HepG2 (cell line): ENCODE results near the gene FGD5. TPM values are rescaled to one million over a fixed set of nuclear protein-coding genes. Genes with fewer than 3 reads are reported as not detected.

Source experiments
- ATAC-seq: fragments of 200-7000 bp; cut with Tn5 transposase; 3 replicates; pipeline ENCODE4 v1.9.1; 2020; ENCODE audit warnings: mild to moderate bottlenecking, moderate library complexity
- BruUV-seq: library from RNA; stranded (reverse); fragments of 400-500 nt; replicated peaks from 2 replicates; lab custom pipeline; 2021; lab: Mats Ljungman, UMichigan
- CTCF ChIA-PET: fragments of 300-600 bp; formaldehyde crosslinking; extraction: SDS; loops from one replicate; lab custom pipeline; 2021; ENCODE audit warnings: low total read pairs, inconsistent platforms, low intra/inter-chr PET ratio; lab: Yijun Ruan, JAX
- POLR2A ChIA-PET: fragments of 350-600 bp; sonication (Branson Sonifier 250); formaldehyde crosslinking; loops from one replicate; lab custom pipeline; 2020; ENCODE audit warnings: antibody characterized with exemption, inconsistent platforms; lab: Yijun Ruan, JAX
- DNase-seq: peaks from one replicate; pipeline ENCODE4 v3.0.0-alpha.2; 2015; ENCODE audit warnings: low spot score
- FAIRE-seq: peaks from 3 replicates; lab custom pipeline; 2011; peaks lifted over from hg19 to GRCh38; lab: Jason Lieb, UNC
- H2AFZ ChIP-seq: one replicate; pipeline ENCODE4 v1.6.1; 2011; ENCODE audit warnings: low read length, inconsistent platforms
- H3K27ac ChIP-seq: fragments of 300-600 bp; 3 replicates; pipeline ENCODE4 v1.8.0; 2011; ENCODE audit warnings: mixed run types, mild to moderate bottlenecking, mixed read lengths, low read length, inconsistent platforms; ENCODE audit not compliant: insufficient read depth; ENCODE audit errors: extremely low read length
- H3K27me3 ChIP-seq, 2 experiments: fragments of 200-600 bp in 1 of 2; 2 replicates in 1 of 2; 3 replicates in 1 of 2; pipeline versions ENCODE4 v1.6.0 to v1.8.0; 2011; ENCODE audit warnings: low read length in 2 of 2, mild to moderate bottlenecking in 2 of 2, moderate library complexity in 2 of 2, inconsistent platforms in 1 of 2; ENCODE audit not compliant: insufficient read depth in 2 of 2, control insufficient read depth in 1 of 2
- H3K36me3 ChIP-seq, 2 experiments: fragments of 200-600 bp in 1 of 2; replicated peaks in 1 of 2; 2 replicates in 1 of 2; 3 replicates in 1 of 2; pipeline versions ENCODE4 v1.5.1 to v1.8.0; 2011; ENCODE audit warnings: low read length in 2 of 2, inconsistent platforms in 1 of 2; ENCODE audit not compliant: insufficient read depth in 2 of 2, control insufficient read depth in 1 of 2
- H3K4me1 ChIP-seq: 2 replicates; pipeline ENCODE4 v1.5.1; 2012; ENCODE audit warnings: low read length, inconsistent platforms; ENCODE audit not compliant: insufficient read depth
- H3K4me2 ChIP-seq: 2 replicates; pipeline ENCODE4 v1.6.0; 2011; ENCODE audit warnings: low read depth, low read length, inconsistent platforms
- H3K4me3 ChIP-seq, 3 experiments: fragments of 200-600 bp in 1 of 3; sonication (generic), shearing (Covaris generic) in 1 of 3; replicated peaks in 1 of 3; 2 replicates each; pipeline ENCODE4 v1.5.1; 2011 to 2016; ENCODE audit warnings: low read length in 3 of 3, inconsistent platforms in 2 of 3, low read depth in 2 of 3, mild to moderate bottlenecking in 2 of 3, control low read depth in 1 of 3, mixed read lengths in 1 of 3; ENCODE audit not compliant: insufficient read depth in 1 of 3
- H3K79me2 ChIP-seq: one replicate; pipeline ENCODE4 v1.6.1; 2011; ENCODE audit warnings: low read length, inconsistent platforms; ENCODE audit not compliant: insufficient read depth
- H3K9ac ChIP-seq: 2 replicates; pipeline ENCODE4 v1.6.0; 2011; ENCODE audit warnings: mild to moderate bottlenecking, low read depth, low read length, inconsistent platforms; ENCODE audit not compliant: insufficient read depth
- H3K9me3 ChIP-seq: 2 replicates; pipeline ENCODE4 v1.5.1; 2012; ENCODE audit warnings: mild to moderate bottlenecking, low read length
- H4K20me1 ChIP-seq: 2 replicates; pipeline ENCODE4 v1.6.0; 2011; ENCODE audit warnings: inconsistent platforms, mild to moderate bottlenecking, low read length, moderate library complexity; ENCODE audit not compliant: insufficient read depth
- CCAR2 ChIP-seq: fragments of 200-400 bp; formaldehyde crosslinking; optimal IDR thresholded peaks from 2 replicates; pipeline ENCODE3; 2018; ENCODE audit warnings: low read depth, mild to moderate bottlenecking, low read length, moderate library complexity
- GMEB2 ChIP-seq: IDR thresholded peaks from 2 replicates; pipeline ENCODE4 v1.6.1; 2016; ENCODE audit warnings: missing biosample characterization, missing genetic modification reagents, low read depth
- IKZF4 ChIP-seq: sonication (generic); formaldehyde crosslinking; IDR thresholded peaks from 2 replicates; pipeline ENCODE4 v1.5.1; 2020; ENCODE audit warnings: borderline replicate concordance, mild to moderate bottlenecking, low read depth, missing genetic modification reagents; ENCODE audit errors: not compliant biosample characterization
- KLF15 ChIP-seq: sonication (generic); formaldehyde crosslinking; IDR thresholded peaks from 2 replicates; pipeline ENCODE4 v1.8.1; 2023; ENCODE audit warnings: borderline replicate concordance, mild to moderate bottlenecking, inconsistent platforms, missing genetic modification reagents, mixed read lengths
- NPAS2 ChIP-seq: sonication (generic); formaldehyde crosslinking; IDR thresholded peaks from 2 replicates; pipeline ENCODE4 v1.8.0; 2022; ENCODE audit warnings: mild to moderate bottlenecking, missing genetic modification reagents, borderline replicate concordance
- SP4 ChIP-seq: sonication (generic); formaldehyde crosslinking; IDR thresholded peaks from 2 replicates; pipeline ENCODE4 v1.8.1; 2023; ENCODE audit warnings: mild to moderate bottlenecking, missing genetic modification reagents
- TRIM24 ChIP-seq: sonication (generic); formaldehyde crosslinking; IDR thresholded peaks from 2 replicates; pipeline ENCODE4 v1.8.0; 2022; ENCODE audit warnings: mild to moderate bottlenecking, missing genetic modification reagents
- ZKSCAN1 ChIP-seq: fragments of 150-350 bp; IDR thresholded peaks from 2 replicates; pipeline ENCODE4 v1.6.1; 2014; ENCODE audit warnings: low read length
- ZNF276 ChIP-seq: sonication (generic); formaldehyde crosslinking; IDR thresholded peaks from 2 replicates; pipeline ENCODE4 v1.4.0; 2020; ENCODE audit warnings: mild to moderate bottlenecking, low read depth, missing genetic modification reagents
- ZNF563 ChIP-seq: sonication (generic); formaldehyde crosslinking; IDR thresholded peaks from 2 replicates; pipeline ENCODE4 v1.8.0; 2022; ENCODE audit warnings: mild to moderate bottlenecking, moderate library complexity, missing genetic modification reagents
- ZNF780A ChIP-seq: sonication (generic); formaldehyde crosslinking; IDR thresholded peaks from 2 replicates; pipeline ENCODE4 v1.8.0; 2022; ENCODE audit warnings: mild to moderate bottlenecking, missing genetic modification reagents, moderate library complexity
- ZSCAN22 ChIP-seq: sonication (generic); formaldehyde crosslinking; IDR thresholded peaks from 2 replicates; pipeline ENCODE4 v1.4.0; 2020; ENCODE audit warnings: mild to moderate bottlenecking, missing genetic modification reagents
- ZSCAN29 ChIP-seq: sonication (generic); formaldehyde crosslinking; conservative IDR thresholded peaks from 2 replicates; pipeline ENCODE4 v1.4.0; 2020; ENCODE audit warnings: mild to moderate bottlenecking, missing genetic modification reagents
- WGBS: methylation state at CpG from one replicate; pipeline ENCODE4 v1.1.6; 2017; ENCODE audit warnings: low lambda C conversion rate; 5-methylcytosine and 5-hydroxymethylcytosine counted together
- in situ Hi-C: cut with HindIII; loops from 2 replicates; pipeline ENCODE4 v1.10.0; 2017; ENCODE audit warnings: low pct_unique_long_range_greater_than_20kb; ENCODE audit not compliant: extremely low pct_ligation_motif_present
- intact Hi-C: fragments of 100-400 bp; cut with micrococcal nuclease; formaldehyde crosslinking; loops from one replicate; pipeline ENCODE4 v1.10.0; 2022; ENCODE audit not compliant: unreplicated experiment
- polyA plus RNA-seq, 8 experiments: library from polyadenylated mRNA; depleted of rRNA in 3 of 8; stranded (reverse) in 7 of 8; unstranded in 1 of 8; fragments of >200 nt; fragmentation: Illumina TruSeq in 4 of 8; extraction: Trizol in 4 of 8; gene quantifications; 2 replicates each; pipeline versions ENCODE4 v1.2.1 to v1.2.3, GENCODE V29; 2011 to 2016; ENCODE audit warnings: low read depth in 4 of 8, missing spikeins in 1 of 8, mixed read lengths in 1 of 8; ENCODE audit not compliant: insufficient read depth in 1 of 8
- total RNA-seq, 5 experiments: library from RNA; depleted of rRNA; stranded (reverse); fragments of >200 nt; fragmentation: Illumina TruSeq; extraction: Trizol; gene quantifications; 2 replicates each; pipeline ENCODE4 v1.2.3, GENCODE V29; 2016; ENCODE audit warnings: low read depth in 1 of 5
- TF ChIP-seq, protein P1 (sequence below): sonication (generic); formaldehyde crosslinking; conservative IDR thresholded peaks from 2 replicates; pipeline ENCODE4 v1.4.0; 2020; ENCODE audit warnings: mild to moderate bottlenecking, missing genetic modification reagents, moderate library complexity
- TF ChIP-seq, protein P2 (sequence below): IDR thresholded peaks from 2 replicates; pipeline ENCODE4 v1.6.1; 2016; ENCODE audit warnings: missing compliant biosample characterization, missing genetic modification reagents, borderline replicate concordance

FGD5 gene
- total and polyA plus RNA-seq, 2 of the 13 experiments (the other 11 are each of a cell fraction or from before 2014, with no cell fraction given): 0.17 TPM; not detected in 1

GRCh38 chr3:14872706-14873105, 53.9 kb downstream of the FGD5 start (continued):
- TF ChIP-seq, protein P1, sequence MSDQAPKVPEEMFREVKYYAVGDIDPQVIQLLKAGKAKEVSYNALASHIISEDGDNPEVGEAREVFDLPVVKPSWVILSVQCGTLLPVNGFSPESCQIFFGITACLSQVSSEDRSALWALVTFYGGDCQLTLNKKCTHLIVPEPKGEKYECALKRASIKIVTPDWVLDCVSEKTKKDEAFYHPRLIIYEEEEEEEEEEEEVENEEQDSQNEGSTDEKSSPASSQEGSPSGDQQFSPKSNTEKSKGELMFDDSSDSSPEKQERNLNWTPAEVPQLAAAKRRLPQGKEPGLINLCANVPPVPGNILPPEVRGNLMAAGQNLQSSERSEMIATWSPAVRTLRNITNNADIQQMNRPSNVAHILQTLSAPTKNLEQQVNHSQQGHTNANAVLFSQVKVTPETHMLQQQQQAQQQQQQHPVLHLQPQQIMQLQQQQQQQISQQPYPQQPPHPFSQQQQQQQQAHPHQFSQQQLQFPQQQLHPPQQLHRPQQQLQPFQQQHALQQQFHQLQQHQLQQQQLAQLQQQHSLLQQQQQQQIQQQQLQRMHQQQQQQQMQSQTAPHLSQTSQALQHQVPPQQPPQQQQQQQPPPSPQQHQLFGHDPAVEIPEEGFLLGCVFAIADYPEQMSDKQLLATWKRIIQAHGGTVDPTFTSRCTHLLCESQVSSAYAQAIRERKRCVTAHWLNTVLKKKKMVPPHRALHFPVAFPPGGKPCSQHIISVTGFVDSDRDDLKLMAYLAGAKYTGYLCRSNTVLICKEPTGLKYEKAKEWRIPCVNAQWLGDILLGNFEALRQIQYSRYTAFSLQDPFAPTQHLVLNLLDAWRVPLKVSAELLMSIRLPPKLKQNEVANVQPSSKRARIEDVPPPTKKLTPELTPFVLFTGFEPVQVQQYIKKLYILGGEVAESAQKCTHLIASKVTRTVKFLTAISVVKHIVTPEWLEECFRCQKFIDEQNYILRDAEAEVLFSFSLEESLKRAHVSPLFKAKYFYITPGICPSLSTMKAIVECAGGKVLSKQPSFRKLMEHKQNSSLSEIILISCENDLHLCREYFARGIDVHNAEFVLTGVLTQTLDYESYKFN (CRISPR knock-in tag): no peak
- TF ChIP-seq ZNF780A (CRISPR knock-in tag) (no peak), IKZF4 (CRISPR knock-in tag) (no peak), KLF15 (no peak), ZNF563 (CRISPR knock-in tag) (no peak), CCAR2 (no peak)
- TF ChIP-seq, all 625 proteins: peak for 0

DNA sequence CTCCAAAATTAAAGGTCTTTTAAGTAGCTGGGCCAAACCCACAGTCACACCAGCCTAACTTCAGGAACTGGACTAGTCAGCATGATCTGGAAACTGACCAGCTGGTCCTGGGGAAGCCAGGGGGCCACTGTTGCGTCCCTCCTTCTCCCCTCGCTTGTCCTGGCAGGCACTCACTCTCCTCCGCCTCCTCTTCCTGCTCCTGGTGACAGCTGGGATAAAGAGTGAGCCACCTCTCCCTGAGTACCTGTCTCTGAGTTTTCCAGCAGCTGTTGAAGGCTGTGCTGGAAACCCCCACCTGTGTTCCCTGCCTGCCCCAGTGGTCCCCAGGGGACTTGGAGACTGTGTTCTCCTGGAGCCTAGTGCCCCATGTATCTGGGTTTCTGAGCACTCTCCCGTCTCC, 56.0 kb downstream of the FGD5 start:
- in situ Hi-C loops: no loop called here
- TF ChIP-seq ZSCAN29 (CRISPR knock-in tag): no peak
- TF ChIP-seq ZSCAN22 (CRISPR knock-in tag): no peak
- no peak for TF ChIP-seq SP4 (CRISPR knock-in tag)
- TF ChIP-seq, protein P2, sequence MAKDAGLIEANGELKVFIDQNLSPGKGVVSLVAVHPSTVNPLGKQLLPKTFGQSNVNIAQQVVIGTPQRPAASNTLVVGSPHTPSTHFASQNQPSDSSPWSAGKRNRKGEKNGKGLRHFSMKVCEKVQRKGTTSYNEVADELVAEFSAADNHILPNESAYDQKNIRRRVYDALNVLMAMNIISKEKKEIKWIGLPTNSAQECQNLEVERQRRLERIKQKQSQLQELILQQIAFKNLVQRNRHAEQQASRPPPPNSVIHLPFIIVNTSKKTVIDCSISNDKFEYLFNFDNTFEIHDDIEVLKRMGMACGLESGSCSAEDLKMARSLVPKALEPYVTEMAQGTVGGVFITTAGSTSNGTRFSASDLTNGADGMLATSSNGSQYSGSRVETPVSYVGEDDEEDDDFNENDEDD (CRISPR knock-in tag): no peak
- TF ChIP-seq GMEB2 (CRISPR knock-in tag): no peak
- no peak for TF ChIP-seq ZKSCAN1
- no peak for TF ChIP-seq ZNF276 (CRISPR knock-in tag)
- TF ChIP-seq NPAS2 (CRISPR knock-in tag): no peak
- TF ChIP-seq TRIM24 (CRISPR knock-in tag): no peak

More for the DNA sequence above, 56.0 kb downstream of the FGD5 start:
- 10% methylated on average over 4 of the region's 4 CpGs for WGBS
- ATAC-seq (no peak), FAIRE-seq (no peak), DNase-seq (no peak)
- no peaks in the 10 kb centered on the region for H3K36me3 ChIP-seq
- ChIA-PET CTCF (no interaction called here), POLR2A (no interaction called here)
- H3K4me2 ChIP-seq: no peak overlapping the region
- intact Hi-C loops: no loop called here
- H3K27ac ChIP-seq: no peak overlapping the region
- no TSS peak for BruUV-seq
- H3K79me2 ChIP-seq: no peaks in the 10 kb centered on the region
- H2AFZ ChIP-seq: no peak overlapping the region
- peaks cover 0 to 9% of the 10 kb centered on the region in 2 experiments; a peak in 1 of 5 replicates for H3K27me3 ChIP-seq
- H3K9me3 ChIP-seq: no peaks in the 10 kb centered on the region
- no peak overlapping the region for H3K9ac ChIP-seq
- peaks cover 9% of the 10 kb centered on the region for H3K4me1 ChIP-seq
- no peak overlapping the region for H3K4me3 ChIP-seq
- no peaks in the 10 kb centered on the region for H4K20me1 ChIP-seq
